SKM-1 treated with dmso at 0.1 percent for 144 hours (cell line): Measurements from ENCODE around the gene BRIP1.
"Not testable (repeated sequence)": the region's sequence is repeated elsewhere in the genome, so short reads cannot be mapped to it uniquely, and the experiment has no call there.

Source experiments
- DNase-seq: peaks from one replicate; lab custom pipeline; 2025; ENCODE audit not compliant: unreplicated experiment; lab: John Stamatoyannopoulos, UW

BRIP1 gene

DNA sequence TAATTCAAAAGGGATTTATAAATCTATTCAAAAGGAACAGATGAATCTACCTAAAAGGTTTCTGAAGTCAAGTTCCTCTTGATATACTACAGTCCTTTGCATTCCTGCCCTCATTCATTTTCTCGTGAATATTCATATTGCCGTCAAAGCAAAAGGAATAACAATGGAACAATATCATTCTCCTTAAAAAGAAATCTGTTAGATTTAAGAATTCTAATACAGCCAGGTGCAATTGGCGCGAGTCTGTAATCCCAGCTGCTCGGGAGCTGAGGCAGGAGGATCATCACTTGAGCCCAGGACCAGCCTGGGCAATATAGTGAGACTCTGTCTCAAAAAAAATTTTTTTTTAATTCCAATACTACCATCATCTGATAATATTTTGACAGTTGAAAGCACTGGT lies 130.3 kb downstream of the BRIP1 start:
- no peak for DNase-seq

DNA sequence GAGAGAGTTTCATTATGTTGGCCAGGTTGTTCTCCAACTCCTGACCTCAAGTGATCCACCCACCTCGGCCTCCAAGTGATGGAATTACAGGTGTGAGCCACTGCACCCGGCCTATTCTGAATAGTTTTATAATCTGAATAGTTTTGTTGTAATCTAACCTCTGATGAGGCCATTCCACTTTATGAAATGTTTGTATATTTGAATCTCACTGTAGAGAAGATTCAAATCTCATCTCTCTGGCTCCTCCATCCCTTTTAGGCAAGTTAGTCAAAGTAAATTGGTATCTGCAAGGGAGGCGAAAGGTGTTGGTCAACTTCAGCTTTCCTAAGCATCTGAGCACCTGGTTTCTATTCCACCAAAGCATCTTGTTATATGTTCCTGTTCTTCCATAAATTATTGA lies 131.2 kb downstream of the BRIP1 start:
- no peak for DNase-seq

DNA sequence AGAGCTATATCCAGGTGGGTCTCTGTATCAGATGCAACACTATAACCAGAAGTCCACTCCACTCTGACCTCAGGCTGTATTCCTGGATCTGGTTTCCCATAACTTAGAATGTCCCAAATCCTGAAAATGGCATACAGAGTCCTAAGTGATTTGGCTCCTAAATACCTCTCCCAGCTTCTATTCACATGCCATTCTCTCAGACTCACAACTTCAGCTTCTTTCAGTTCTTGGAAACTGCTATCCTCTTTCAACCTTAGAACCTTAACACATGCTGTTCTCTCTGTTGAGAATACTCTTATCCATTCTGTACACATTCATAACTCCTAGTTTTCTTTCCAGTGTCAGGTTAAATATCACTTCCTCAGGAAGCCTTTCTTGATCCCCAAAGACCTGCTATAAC lies 132.0 kb downstream of the BRIP1 start:
- DNase-seq, result no peak

DNA sequence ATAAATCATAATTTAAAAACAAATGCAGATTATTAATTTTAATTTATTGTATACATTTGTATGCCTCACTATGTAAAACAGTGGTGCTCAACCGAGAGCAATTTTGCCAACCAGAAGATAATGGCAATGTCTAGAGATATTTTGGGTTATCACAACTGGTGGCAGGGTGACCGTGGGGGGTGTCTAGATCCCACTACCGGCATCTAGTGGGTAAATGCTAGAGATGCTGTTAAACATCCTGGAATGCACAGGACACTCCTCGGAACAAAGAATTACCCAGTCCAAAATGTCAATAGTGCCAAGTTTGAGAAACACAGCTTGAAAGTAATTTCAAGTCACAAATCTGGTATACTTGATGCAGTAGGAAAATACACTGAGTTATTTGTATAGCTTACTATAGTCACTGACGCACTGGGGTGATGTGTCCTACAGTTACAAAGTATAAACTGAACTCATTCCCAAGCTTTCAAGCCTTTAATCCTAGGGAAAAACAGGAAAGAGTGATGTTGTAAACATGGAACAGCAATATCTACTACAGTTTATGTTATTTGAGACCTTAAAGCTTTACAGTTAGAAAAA lies 133.5 kb downstream of the BRIP1 start:
- no peak for DNase-seq

DNA sequence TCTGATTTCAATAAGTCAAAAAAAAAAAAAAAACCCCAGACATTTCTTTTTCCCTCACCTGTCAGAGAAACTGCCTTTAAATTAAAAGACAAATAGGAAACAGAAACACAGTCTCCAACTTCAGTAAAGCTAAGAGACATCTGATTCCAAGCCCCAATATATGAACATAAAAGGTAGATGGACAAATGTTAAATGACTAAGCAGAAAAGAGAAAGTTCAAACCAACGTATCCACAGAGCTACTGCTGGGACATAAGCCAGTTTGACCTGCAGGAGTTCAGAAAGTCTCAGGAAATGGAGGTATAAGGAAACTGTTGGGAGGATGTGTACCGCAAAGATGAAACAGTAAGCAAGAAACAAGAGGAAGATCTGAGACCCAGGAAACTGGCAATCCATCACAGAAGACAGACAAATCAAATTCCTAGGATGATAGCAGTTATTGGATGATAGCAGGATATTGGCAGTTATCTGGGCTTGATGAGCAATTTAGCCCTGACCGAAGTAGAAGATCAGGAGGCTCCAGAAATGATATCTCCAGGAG lies 135.0 kb downstream of the BRIP1 start:
- DNase-seq, result no peak

DNA sequence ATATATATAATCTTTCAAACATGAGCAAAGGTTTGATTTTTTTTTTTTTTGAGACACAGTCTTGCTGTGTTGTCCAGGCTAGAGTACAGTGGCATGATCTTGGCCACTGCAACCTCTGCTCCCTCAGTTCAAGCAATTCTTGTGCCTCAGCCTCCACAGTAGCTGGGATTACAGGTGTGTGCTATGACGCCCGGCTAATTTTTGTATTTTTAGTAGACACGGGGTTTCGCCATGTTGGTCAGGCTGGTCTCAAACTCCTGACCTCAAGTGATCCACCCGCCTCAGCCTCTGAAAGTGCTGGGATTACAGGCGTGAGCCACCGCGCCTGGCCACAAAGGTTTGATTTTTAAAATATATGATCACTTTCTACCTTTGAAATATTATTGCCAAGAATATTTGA lies 135.5 kb downstream of the BRIP1 start:
- DNase-seq, result not testable (repeated sequence)

DNA sequence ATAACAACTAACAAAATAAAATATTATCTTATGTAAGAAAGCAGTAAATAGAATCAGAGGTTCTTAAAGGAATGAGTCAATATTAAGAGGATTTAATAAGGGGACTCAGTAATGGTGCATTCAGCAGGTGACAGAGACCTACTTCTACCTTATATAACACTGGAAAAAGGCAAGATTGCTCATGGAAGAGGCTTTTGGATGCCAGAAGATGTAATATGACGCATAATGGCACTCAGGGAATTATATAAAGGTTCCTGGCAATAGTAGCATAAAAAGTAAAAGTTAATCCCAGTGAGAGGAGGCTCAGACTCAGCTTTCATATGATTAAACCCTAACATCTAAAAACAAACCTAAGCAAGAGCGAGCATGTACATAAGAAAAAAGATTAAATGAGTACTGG lies 136.4 kb downstream of the BRIP1 start:
- no peak for DNase-seq

DNA sequence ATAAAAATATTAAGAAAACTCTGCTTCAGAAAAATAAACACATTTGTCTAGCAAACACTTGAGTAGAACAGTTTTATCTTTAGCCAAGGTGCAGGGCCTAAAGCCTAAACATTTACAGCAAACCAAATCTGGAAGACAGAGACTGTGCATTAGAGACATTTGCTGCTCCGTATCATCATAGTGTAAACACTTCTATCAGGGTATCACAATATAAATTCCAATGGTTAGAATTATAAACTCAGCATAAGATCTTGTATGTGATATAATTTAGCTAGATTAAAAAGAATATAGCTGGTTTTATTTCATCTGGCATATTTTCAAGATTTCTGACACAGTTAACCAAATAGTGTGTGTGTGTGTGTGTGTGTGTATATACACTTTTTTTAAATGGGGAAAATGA lies 138.6 kb downstream of the BRIP1 start:
- no peak for DNase-seq

DNA sequence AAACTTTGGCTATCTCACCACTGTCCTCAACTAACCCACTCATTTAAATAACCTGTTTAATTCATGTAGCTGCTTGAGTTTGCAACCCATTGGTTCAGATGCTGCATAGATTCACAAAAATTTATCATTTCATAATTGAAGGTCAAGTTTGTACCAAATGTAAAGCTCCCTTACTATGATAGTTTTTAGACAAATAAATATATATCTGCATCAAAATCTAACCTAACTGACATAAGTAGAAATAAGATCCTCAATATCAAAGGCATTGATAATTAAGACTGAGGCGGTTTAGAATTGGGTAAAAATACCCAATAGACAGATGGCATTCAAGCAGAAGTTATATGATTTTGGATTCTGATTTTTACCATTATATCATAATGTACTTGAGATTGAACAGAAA lies 139.4 kb downstream of the BRIP1 start:
- DNase-seq, result no peak

DNA sequence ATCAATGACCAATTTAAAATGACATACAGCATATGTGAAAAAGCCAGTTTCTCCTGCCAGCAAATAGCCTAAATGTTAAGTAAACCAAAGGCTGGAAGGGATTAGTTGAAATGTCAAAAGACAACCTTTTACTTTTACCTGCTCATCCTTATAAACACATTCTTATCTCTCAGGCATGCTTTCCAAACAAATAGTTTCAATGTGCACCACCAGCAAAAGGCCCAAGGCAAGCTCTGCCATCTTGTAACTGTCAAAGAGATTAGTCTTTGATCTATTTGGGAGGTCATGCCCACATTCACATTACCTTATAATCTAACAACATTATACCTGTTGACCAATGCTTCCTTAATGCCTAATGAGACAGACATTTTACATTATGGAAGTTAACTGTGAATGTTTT lies 140.1 kb downstream of the BRIP1 start:
- no peak for DNase-seq

DNA sequence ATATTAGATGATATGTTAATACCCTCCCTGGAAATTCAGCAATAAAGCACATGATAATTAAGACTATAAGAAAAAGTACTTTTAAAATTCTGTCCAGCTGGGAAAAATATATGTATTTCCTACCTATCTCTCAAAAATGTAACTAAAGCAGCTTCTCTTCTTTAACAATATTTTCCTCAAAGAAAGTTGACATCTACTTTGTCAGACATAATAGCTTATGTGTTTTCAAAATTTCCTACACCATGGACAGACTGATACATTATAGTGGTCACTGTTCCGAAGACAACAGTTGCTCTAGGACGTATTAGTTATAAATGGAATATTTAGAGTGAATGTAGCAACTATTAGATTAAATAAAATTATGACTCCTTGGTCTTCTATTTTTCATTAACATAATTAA lies 140.9 kb downstream of the BRIP1 start:
- no peak for DNase-seq

DNA sequence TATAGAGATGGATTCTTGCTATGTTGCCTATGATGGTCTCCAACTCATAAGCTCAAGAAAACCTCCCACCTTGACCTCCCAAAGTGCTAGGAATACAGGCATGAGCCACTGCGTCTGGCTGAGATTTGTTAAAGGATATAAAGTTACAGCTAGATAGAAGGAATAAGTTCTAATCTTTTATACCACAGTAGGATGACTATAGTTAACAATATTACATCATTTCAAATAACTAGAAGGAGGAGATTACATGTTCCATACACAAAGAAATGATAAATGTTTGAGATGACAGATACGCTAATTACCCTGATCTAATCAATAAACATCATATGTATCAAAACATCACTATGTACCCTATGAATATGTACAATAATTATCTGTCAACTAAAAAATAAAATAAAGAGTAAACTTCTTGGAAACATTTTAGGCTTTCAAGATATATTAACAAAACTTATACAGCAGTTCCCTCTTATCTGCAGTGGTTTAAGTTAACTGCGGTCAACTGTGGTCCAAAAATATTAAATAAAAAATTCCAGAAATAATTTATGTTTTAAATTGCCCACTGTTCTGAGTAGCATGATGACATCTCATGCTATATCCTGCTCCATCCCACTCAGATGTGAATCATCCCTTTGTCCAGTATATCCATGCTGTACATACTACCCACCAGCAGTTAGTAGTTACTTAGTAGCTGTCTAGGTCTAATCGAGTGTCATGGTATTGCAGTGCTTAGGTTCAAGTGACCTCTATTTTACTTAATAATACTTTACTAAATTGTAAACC lies 143.1 kb downstream of the BRIP1 start:
- no peak for DNase-seq

DNA sequence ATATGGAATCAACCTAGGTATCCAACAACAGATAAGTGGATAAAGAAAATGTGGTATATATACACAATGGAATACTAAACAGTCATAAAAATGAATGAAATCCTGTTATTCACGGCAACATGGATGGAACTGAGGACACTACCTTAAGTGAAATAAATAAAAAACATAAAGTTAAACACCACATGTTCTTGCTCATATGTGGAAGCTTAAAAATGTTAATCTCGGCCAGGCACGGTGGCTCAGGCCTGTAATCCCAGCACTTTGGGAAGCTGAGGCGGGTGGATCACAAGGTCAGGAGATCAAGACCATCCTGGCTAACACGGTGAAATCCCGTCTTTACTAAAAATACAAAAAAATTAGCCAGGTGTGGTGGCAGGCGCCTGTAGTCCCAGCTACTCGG lies 144.1 kb downstream of the BRIP1 start:
- not testable (repeated sequence) for DNase-seq

DNA sequence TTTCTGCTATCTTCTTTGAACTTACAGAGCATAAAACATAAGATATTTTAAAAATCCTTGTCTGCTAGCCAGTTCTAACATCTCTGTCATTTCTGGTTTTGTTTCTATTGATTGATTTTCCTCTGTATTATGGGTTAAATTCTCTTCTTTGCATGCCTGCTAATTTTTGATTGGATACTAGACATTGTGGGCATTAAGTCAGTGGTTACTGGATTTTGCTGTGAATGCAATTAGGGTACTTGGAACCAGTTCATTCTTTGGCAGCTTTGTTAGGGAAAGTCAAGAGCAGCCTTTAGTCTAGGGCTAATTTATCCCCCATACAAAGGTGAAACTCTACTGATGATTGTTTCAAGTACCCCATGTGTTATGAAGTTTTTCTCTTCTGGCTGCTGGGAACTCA lies 145.3 kb downstream of the BRIP1 start:
- DNase-seq, result no peak

DNA sequence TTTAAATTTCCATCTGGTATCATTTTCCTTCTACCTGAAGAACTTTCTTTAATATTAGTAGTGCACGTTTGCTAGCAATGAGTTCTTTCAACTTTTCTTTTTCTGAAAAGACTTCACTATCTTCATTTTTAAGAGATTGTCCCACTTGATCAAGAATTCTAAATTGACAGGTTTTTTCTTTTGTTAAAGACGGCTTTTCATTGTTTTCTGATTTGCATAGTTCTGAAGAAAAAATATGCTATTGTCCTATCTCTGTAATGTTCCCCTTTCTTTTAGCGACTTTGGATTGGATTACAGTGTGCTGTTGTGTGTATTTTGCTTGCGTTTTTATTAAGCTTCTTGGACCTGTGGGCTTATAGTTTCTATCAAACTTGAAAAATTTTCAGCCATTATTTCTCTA lies 146.0 kb downstream of the BRIP1 start:
- DNase-seq, result no peak

DNA sequence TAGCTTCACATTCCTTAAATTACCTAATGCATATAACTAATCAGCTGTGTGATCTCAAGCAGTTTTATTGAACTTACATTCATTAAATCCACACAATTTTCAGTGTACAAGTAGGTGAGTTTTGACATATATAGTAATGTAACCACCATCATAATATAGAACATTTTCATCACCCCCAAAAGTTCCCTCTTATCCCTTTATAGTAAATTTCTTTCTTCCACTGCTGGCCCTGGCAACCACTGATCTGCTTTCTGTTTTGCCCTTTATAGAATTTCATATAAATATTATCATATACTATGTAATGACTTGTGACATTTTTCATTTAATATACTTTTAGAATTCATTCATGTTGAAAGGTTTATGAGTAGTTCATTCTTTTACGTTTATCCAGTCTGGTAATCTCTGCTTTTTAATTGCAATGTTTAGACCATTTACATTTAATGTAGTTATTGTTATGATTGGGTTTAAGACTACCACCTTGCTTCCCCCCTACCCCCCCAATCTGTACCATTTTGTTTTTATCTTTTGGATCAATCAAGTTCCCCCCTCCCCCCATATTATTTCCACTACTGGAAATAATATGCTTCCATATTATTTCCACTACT lies 147.0 kb downstream of the BRIP1 start:
- no peak for DNase-seq

DNA sequence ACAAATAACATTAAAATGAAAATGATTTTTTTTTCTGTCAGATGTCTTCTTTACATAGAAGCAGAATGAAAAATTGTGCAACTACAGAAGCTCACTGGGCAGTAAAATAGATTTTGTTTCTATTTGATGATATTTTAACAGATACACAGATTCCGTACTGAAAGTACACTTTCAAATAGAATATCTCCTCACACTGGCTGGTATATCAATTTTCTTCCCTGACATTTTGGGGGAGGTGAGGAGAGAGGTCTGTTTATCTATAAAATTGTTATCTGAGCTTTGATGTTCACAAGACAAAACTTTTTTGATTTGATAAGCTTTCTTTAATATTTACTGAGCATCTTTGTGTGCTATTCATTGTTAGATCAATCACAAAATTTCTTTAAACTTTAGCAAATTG lies 148.0 kb downstream of the BRIP1 start:
- DNase-seq, result no peak

DNA sequence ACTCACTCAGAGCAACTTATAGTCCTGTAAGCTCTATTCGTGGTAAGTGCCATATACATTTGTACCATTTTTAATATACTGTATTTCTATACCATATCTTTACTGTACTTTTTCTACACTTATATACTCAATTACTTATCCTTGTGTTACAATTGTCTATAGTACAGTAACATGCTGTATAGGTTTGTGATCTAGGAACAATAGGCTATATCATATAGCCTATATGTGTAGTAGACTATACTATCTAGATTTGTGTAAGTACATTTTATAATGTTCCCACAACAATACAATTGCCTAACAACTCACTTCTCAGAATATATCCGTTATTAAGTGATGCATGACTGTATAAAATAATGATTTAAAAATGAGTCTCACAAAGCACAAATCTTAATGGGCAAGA lies 149.0 kb downstream of the BRIP1 start:
- DNase-seq, result no peak

DNA sequence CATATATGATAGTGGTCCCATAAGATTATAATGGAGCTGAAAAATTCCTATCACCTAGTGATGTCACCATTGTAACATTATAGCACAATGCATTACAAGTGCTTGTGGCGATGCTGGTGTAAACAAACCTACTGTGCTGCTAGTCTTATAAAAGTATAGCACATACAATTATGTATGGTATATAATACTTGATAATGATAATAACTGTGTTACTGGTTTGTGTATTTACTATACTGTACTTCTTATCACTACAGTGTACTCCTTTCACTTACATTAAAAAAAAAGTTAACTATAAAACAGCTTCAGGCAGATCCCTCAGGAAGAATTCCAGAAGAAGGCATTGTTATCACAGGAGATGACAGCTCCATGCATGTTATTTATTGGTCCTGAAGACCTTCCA lies 150.3 kb downstream of the BRIP1 start:
- DNase-seq, result no peak

DNA sequence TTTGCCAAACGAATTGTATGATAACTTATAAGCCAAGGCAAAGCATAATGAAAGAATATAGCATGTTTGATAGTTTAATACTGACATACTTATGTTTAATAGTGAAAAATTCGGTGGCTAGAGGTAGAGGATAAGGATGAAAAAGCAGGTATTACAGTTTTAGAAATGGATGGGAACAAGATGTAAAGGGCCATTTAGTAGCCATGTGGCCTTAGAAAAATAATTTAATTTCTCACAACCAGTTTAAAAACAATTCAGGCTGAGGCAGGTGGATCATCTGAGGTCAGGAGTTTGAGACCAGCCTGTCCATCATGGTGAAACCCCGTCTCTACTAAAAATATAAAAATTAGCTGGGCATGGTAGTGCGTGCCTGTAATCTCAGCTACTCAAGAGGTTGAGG lies 152.8 kb downstream of the BRIP1 start:
- no peak for DNase-seq

DNA sequence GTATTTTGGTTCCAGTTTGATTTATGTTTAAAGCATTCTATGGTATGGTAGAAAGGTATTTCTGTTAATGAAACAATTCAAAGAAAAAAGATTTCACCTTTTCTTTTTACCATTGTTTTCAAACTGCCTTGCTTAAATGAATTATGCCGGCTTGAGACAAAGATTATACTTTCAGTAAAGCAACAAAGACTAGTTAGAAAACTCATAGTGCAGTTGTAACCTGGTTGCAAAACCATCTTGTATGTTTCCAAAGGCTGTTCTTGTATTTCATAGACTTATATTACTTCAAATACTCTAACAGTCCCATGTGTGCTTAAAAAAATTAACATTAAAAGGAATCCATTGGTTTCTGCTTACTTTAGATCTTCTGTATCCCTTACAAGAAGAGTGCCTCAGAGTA lies 153.8 kb downstream of the BRIP1 start:
- DNase-seq, result no peak

DNA sequence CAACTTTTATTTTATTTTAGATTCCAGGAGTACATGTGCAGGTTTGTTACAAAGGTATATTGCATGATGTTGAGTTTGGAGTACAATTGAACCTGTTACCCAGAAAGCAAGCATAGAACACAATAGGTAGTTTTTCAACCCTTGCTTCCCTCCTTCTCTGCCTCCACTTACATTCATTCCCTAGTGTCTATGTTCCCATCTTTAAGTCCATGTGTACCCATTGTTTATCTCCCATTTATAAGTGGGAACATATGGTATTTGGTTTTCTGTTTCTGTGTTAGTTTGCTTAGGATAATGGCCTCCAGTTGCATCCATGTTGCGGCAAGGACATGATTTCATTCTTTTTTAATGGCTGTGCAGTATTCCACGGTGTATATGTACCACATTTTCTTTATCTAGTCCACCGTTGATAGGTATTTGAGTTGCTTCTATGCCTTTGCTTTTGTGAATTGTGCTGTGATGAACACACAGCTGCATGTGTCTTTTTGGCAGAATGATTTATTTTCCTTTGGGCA lies 158.3 kb downstream of the BRIP1 start:
- DNase-seq, result no peak
